Measurements from ENCODE around the gene PDIA4.

DNA sequence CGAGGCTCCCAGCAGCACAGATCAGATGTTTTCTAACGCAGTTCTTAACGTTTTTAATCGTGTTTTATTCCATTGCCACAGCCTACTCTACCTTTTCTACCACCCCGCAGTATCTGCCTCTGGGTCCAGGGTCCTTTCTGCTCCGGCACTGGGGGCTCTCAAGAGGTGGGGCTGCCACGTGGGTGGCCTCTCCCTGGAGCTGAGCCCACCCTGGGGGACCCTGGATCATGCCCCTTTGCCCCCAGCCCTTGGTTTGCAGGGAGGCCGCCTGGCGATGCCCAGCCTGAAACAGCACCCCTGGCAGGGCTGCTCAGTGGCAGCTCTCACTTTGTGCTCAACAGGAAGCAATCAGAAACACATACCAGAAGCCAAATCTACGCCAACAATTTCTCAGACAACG is 25.3 kb downstream of the PDIA4 start:
- TF ChIP-seq, protein P1, sequence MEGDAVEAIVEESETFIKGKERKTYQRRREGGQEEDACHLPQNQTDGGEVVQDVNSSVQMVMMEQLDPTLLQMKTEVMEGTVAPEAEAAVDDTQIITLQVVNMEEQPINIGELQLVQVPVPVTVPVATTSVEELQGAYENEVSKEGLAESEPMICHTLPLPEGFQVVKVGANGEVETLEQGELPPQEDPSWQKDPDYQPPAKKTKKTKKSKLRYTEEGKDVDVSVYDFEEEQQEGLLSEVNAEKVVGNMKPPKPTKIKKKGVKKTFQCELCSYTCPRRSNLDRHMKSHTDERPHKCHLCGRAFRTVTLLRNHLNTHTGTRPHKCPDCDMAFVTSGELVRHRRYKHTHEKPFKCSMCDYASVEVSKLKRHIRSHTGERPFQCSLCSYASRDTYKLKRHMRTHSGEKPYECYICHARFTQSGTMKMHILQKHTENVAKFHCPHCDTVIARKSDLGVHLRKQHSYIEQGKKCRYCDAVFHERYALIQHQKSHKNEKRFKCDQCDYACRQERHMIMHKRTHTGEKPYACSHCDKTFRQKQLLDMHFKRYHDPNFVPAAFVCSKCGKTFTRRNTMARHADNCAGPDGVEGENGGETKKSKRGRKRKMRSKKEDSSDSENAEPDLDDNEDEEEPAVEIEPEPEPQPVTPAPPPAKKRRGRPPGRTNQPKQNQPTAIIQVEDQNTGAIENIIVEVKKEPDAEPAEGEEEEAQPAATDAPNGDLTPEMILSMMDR (IDR thresholded peaks at IDR 0.05 in 2 of 3, conservative IDR thresholded peaks at IDR 0.05 in 1 of 3; ENCODE audit: borderline replicate concordance in 1 of 3, insufficient read depth in 1 of 3, low read depth in 2 of 3, low read length in 2 of 3) = no peak
- TF ChIP-seq YY1 (IDR thresholded peaks at IDR 0.05; ENCODE audit: extremely low read depth, insufficient replicate concordance, low read depth, low read length) (no peak), POLR2A (IDR thresholded peaks at IDR 0.05; ENCODE audit: borderline replicate concordance, extremely low read depth, insufficient read depth, insufficient read length) (no peak), POLR2AphosphoS5 (IDR thresholded peaks at IDR 0.05; ENCODE audit: low read depth, low read length) (no peak), EZH2phosphoT487 (IDR thresholded peaks at IDR 0.05; ENCODE audit: borderline replicate concordance) (no peak), EZH2 (IDR thresholded peaks at IDR 0.05) (no peak), SIN3A (IDR thresholded peaks at IDR 0.05; ENCODE audit: low read depth) (no peak)
- TF ChIP-seq, protein P2, sequence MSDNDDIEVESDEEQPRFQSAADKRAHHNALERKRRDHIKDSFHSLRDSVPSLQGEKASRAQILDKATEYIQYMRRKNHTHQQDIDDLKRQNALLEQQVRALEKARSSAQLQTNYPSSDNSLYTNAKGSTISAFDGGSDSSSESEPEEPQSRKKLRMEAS (IDR thresholded peaks at IDR 0.05) = no peak
- TF ChIP-seq, protein P3, sequence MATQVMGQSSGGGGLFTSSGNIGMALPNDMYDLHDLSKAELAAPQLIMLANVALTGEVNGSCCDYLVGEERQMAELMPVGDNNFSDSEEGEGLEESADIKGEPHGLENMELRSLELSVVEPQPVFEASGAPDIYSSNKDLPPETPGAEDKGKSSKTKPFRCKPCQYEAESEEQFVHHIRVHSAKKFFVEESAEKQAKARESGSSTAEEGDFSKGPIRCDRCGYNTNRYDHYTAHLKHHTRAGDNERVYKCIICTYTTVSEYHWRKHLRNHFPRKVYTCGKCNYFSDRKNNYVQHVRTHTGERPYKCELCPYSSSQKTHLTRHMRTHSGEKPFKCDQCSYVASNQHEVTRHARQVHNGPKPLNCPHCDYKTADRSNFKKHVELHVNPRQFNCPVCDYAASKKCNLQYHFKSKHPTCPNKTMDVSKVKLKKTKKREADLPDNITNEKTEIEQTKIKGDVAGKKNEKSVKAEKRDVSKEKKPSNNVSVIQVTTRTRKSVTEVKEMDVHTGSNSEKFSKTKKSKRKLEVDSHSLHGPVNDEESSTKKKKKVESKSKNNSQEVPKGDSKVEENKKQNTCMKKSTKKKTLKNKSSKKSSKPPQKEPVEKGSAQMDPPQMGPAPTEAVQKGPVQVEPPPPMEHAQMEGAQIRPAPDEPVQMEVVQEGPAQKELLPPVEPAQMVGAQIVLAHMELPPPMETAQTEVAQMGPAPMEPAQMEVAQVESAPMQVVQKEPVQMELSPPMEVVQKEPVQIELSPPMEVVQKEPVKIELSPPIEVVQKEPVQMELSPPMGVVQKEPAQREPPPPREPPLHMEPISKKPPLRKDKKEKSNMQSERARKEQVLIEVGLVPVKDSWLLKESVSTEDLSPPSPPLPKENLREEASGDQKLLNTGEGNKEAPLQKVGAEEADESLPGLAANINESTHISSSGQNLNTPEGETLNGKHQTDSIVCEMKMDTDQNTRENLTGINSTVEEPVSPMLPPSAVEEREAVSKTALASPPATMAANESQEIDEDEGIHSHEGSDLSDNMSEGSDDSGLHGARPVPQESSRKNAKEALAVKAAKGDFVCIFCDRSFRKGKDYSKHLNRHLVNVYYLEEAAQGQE (IDR thresholded peaks at IDR 0.05; ENCODE audit: low read depth) = no peak

All from HCT116 (cell line).